Measurements from ENCODE around the gene PIGC. TPM values are rescaled to one million over a fixed set of nuclear protein-coding genes. Genes with fewer than 3 reads are reported as not detected.

PIGC gene
- total RNA-seq, 1 experiment from 2014 or later: 17.5 TPM

DNA sequence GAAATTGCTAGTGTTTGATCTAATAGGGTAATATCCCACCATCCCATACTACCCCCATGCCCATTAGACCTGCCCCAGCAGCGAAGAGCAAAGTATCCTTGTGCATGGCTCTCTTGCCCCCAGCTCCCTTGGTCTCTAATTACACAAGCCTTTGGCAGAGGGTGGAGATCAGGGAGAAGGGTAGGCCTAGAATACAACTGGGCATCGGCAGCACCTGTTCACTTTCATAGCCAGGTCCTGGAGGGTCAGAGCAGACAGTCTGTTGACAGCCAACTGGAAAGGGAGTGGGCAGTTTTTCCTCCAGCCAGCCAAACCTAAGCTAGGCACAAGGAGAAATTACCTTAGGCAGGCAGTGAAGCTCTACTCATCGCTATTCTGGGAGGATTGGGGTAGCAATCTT, 2.7 kb upstream of the PIGC start:
- no peak overlapping the region for H2AFZ ChIP-seq (ENCODE audit: low read length)
- H3K23me2 ChIP-seq (ENCODE audit: insufficient read length, low read depth, low read length, poor library complexity, severe bottlenecking): peaks cover 2% of the 10 kb centered on the region
- H3K36me3 Mint-ChIP-seq (ENCODE audit: insufficient read depth in 1 of 3, low read depth in 3 of 3): peaks cover 8 to 11% (median 11%) of the 10 kb centered on the region in 3 experiments; a peak in 5 of 7 replicates
- H3K27me3 Mint-ChIP-seq (ENCODE audit: low read depth): no peaks in the 10 kb centered on the region
- no peaks in the 10 kb centered on the region for H3K79me2 ChIP-seq (ENCODE audit: insufficient read depth, low read length)
- H3K4me3 Mint-ChIP-seq: no peak overlapping the region
- H4K8ac ChIP-seq (replicated peaks; ENCODE audit: insufficient read length, low read depth, low read length): no peak overlapping the region
- no peak overlapping the region for H3K23ac ChIP-seq (ENCODE audit: insufficient read length, low read depth, low read length)
- H4K5ac ChIP-seq (ENCODE audit: insufficient read length, low read depth, low read length): no peak overlapping the region
- peaks cover 13 to 14% of the 10 kb centered on the region in 2 experiments; a peak in 3 of 4 replicates for H3K4me1 Mint-ChIP-seq
- no peak overlapping the region for H2BK5ac ChIP-seq (ENCODE audit: insufficient read length, low read length)
- H3K56ac ChIP-seq (ENCODE audit: insufficient read length, low read depth, low read length): no peak overlapping the region
- no peak overlapping the region for H3K4me2 ChIP-seq (ENCODE audit: insufficient read depth, insufficient read length, low read length)
- H3K79me1 ChIP-seq (ENCODE audit: insufficient read depth, low read depth, low read length, poor library complexity, severe bottlenecking): peaks cover 7% of the 10 kb centered on the region
- H3K9me3 Mint-ChIP-seq: no peaks in the 10 kb centered on the region
- H3T11ph ChIP-seq (ENCODE audit: low read length): no peak overlapping the region
- no peak overlapping the region for H2BK20ac ChIP-seq (ENCODE audit: low read depth, low read length, poor library complexity, severe bottlenecking)
- H3K27me3 ChIP-seq (ENCODE audit: insufficient read depth, low read length): no peaks in the 10 kb centered on the region
- H3K27ac Mint-ChIP-seq: no peak overlapping the region
- no peaks in the 10 kb centered on the region; the same call in 1 of the 2 replicates for H3K4me1 ChIP-seq (ENCODE audit: insufficient read depth, low read length)
- H3K18ac ChIP-seq (ENCODE audit: insufficient read length, low read depth, low read length): no peak overlapping the region
- H2AK5ac ChIP-seq (ENCODE audit: insufficient read length, low read length): no peak overlapping the region
- H4K91ac ChIP-seq (ENCODE audit: insufficient read length, low read depth, low read length): no peak overlapping the region
- no peaks in the 10 kb centered on the region for H4K20me1 ChIP-seq (ENCODE audit: control insufficient read depth, insufficient read depth, insufficient read length)
- TF ChIP-seq, protein P1, sequence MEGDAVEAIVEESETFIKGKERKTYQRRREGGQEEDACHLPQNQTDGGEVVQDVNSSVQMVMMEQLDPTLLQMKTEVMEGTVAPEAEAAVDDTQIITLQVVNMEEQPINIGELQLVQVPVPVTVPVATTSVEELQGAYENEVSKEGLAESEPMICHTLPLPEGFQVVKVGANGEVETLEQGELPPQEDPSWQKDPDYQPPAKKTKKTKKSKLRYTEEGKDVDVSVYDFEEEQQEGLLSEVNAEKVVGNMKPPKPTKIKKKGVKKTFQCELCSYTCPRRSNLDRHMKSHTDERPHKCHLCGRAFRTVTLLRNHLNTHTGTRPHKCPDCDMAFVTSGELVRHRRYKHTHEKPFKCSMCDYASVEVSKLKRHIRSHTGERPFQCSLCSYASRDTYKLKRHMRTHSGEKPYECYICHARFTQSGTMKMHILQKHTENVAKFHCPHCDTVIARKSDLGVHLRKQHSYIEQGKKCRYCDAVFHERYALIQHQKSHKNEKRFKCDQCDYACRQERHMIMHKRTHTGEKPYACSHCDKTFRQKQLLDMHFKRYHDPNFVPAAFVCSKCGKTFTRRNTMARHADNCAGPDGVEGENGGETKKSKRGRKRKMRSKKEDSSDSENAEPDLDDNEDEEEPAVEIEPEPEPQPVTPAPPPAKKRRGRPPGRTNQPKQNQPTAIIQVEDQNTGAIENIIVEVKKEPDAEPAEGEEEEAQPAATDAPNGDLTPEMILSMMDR (conservative IDR thresholded peaks at IDR 0.05): no peak
- no peak for DNase-seq
- H2BK15ac ChIP-seq (ENCODE audit: low read depth, low read length): no peak overlapping the region
- H3K14ac ChIP-seq (ENCODE audit: insufficient read depth, low read length): no peak overlapping the region
- H2BK120ac ChIP-seq (ENCODE audit: low read depth, low read length, poor library complexity, severe bottlenecking): no peak overlapping the region
- no peaks in the 10 kb centered on the region for H3K9me3 ChIP-seq (ENCODE audit: control insufficient read depth, low read depth, low read length)
- H3K27ac ChIP-seq (ENCODE audit: insufficient read length, low read depth, low read length): no peak overlapping the region
- H3K9ac ChIP-seq (ENCODE audit: extremely low read depth, insufficient read length, low read length): no peak overlapping the region
- H2BK12ac ChIP-seq (ENCODE audit: insufficient read length, low read depth, low read length): no peak overlapping the region
- no CpG with 5 or more reads among the region's 3 CpGs for WGBS (ENCODE audit: extremely low coverage, insufficient read length, low lambda C conversion rate)
- no peak overlapping the region for H3K4ac ChIP-seq (ENCODE audit: low read depth, low read length)

Measured in H9 (cell line).